ENCODE data around the gene TTC34. TPM values are rescaled to one million over a fixed set of nuclear protein-coding genes. Genes with fewer than 3 reads are reported as not detected.

Gene TTC34
- total RNA-seq, 1 experiment from 2014 or later = 1.3 TPM

DNA sequence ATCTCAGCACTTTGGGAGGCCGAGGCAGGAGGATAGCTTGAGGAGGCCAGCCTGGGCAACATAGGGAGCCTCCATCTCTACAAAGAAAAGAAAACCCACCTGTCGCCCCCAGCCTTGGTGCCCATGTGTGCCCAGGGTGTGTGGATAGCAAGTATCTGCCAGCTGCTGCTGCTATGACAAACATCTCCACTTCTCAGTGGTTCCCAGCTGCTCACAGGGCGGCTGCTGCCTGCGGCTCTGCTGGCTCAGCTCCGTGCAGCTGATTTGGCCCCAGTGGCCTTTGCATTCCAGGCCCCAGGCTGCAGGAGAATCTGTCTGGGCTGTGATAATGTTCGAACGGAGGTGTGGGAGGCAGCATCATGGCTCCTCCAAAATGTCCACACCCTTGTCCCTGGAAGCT is 10.6 kb upstream of the TTC34 start:
- DNase-seq (ENCODE audit: low read depth, low spot score) (no peak), ATAC-seq (no peak)
- H3K4me3 ChIP-seq (replicated peaks in 1 of 2; ENCODE audit: low read depth in 1 of 2, low read length in 2 of 2) = no peak overlapping the region
- BruUV-seq (replicated peaks) = no TSS peak
- RAD21 ChIA-PET (ENCODE audit: low non-redundant PET in 1 of 2, low total read pairs in 2 of 2, uncharacterized antibody in 2 of 2, unreplicated experiment in 2 of 2) = no interaction called here
- no peak overlapping the region for H3K4me2 ChIP-seq (ENCODE audit: low read length)
- H3K27me3 ChIP-seq (ENCODE audit: insufficient read depth, low read length) = no peaks in the 10 kb centered on the region
- no peak overlapping the region for H2AFZ ChIP-seq (ENCODE audit: low read depth, low read length, poor library complexity, severe bottlenecking)
- no peaks in the 10 kb centered on the region for H3K4me1 ChIP-seq (ENCODE audit: control insufficient read depth in 1 of 2, insufficient read depth in 2 of 2, low read length in 2 of 2)
- no peak overlapping the region for H3K27ac ChIP-seq (ENCODE audit: low read depth, low read length)
- intact Hi-C loops (cut with micrococcal nuclease) = no loop called here
- no peaks in the 10 kb centered on the region for H4K20me1 ChIP-seq (ENCODE audit: insufficient read depth)
- H3K79me2 ChIP-seq (ENCODE audit: insufficient read depth, low read length) = no peaks in the 10 kb centered on the region
- POLR2A ChIA-PET = no interaction called here
- H3K9ac ChIP-seq (ENCODE audit: low read length) = no peak overlapping the region
- H3K36me3 ChIP-seq (ENCODE audit: control insufficient read depth in 1 of 2, insufficient read depth in 2 of 2, low read length in 2 of 2) = no peaks in the 10 kb centered on the region
- CTCF ChIA-PET = no interaction called here
- 0 out of 4 replicates have a peak, but pooled peaks cover 0 to 3% of the 10 kb centered on the region in 2 experiments for H3K9me3 ChIP-seq (ENCODE audit: control insufficient read depth in 1 of 2, insufficient read depth in 1 of 2, low read depth in 1 of 2, low read length in 2 of 2)
- no peaks in the 10 kb centered on the region for H3K9me2 ChIP-seq (ENCODE audit: insufficient read depth)
- TF ChIP-seq EGR1 (IDR thresholded peaks at IDR 0.05; ENCODE audit: low read depth) (no peak), CBX3 (IDR thresholded peaks at IDR 0.05; ENCODE audit: low read depth) (no peak), ZFX (IDR thresholded peaks at IDR 0.05) (no peak), EZH2 (IDR thresholded peaks at IDR 0.05) (no peak), ELF1 (IDR thresholded peaks at IDR 0.05; ENCODE audit: borderline replicate concordance, low read depth) (no peak), SRF (IDR thresholded peaks at IDR 0.05; ENCODE audit: low read depth) (no peak), CEBPB (IDR thresholded peaks at IDR 0.05; ENCODE audit: low read depth) (no peak), FOSL1 (IDR thresholded peaks at IDR 0.05; ENCODE audit: low read depth) (no peak), SP1 (IDR thresholded peaks at IDR 0.05; ENCODE audit: low read depth) (no peak), EZH2phosphoT487 (IDR thresholded peaks at IDR 0.05; ENCODE audit: borderline replicate concordance) (no peak), POLR2A (IDR thresholded peaks at IDR 0.05; ENCODE audit: borderline replicate concordance, extremely low read depth, insufficient read depth, insufficient read length) (no peak), JUND (IDR thresholded peaks at IDR 0.05) (no peak)
- TF ChIP-seq, protein P1, sequence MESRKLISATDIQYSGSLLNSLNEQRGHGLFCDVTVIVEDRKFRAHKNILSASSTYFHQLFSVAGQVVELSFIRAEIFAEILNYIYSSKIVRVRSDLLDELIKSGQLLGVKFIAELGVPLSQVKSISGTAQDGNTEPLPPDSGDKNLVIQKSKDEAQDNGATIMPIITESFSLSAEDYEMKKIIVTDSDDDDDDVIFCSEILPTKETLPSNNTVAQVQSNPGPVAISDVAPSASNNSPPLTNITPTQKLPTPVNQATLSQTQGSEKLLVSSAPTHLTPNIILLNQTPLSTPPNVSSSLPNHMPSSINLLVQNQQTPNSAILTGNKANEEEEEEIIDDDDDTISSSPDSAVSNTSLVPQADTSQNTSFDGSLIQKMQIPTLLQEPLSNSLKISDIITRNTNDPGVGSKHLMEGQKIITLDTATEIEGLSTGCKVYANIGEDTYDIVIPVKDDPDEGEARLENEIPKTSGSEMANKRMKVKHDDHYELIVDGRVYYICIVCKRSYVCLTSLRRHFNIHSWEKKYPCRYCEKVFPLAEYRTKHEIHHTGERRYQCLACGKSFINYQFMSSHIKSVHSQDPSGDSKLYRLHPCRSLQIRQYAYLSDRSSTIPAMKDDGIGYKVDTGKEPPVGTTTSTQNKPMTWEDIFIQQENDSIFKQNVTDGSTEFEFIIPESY (IDR thresholded peaks at IDR 0.05; ENCODE audit: extremely low read depth, insufficient replicate concordance, low read length) = no peak
- TF ChIP-seq, protein P2, sequence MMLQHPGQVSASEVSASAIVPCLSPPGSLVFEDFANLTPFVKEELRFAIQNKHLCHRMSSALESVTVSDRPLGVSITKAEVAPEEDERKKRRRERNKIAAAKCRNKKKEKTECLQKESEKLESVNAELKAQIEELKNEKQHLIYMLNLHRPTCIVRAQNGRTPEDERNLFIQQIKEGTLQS (IDR thresholded peaks at IDR 0.05) = no peak
- TF ChIP-seq, protein P3, sequence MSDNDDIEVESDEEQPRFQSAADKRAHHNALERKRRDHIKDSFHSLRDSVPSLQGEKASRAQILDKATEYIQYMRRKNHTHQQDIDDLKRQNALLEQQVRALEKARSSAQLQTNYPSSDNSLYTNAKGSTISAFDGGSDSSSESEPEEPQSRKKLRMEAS (IDR thresholded peaks at IDR 0.05) = no peak
- TF ChIP-seq, protein P4, sequence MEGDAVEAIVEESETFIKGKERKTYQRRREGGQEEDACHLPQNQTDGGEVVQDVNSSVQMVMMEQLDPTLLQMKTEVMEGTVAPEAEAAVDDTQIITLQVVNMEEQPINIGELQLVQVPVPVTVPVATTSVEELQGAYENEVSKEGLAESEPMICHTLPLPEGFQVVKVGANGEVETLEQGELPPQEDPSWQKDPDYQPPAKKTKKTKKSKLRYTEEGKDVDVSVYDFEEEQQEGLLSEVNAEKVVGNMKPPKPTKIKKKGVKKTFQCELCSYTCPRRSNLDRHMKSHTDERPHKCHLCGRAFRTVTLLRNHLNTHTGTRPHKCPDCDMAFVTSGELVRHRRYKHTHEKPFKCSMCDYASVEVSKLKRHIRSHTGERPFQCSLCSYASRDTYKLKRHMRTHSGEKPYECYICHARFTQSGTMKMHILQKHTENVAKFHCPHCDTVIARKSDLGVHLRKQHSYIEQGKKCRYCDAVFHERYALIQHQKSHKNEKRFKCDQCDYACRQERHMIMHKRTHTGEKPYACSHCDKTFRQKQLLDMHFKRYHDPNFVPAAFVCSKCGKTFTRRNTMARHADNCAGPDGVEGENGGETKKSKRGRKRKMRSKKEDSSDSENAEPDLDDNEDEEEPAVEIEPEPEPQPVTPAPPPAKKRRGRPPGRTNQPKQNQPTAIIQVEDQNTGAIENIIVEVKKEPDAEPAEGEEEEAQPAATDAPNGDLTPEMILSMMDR (IDR thresholded peaks at IDR 0.05 in 2 of 3, conservative IDR thresholded peaks at IDR 0.05 in 1 of 3; ENCODE audit: borderline replicate concordance in 1 of 3, insufficient read depth in 1 of 3, low read depth in 2 of 3, low read length in 2 of 3) = no peak
